GM10248 (cell line): Measurements from ENCODE around the gene SLC38A1.

Experiments
- CTCF ChIA-PET: fragments of 300-600 bp; sonication (Branson Sonifier 250); formaldehyde crosslinking; extraction: SDS; loops from one replicate; lab custom pipeline; 2021; ENCODE audit warnings: antibody characterized with exemption; lab: Yijun Ruan, JAX
- POLR2A ChIA-PET: fragments of 350-650 bp; sonication (Branson Sonifier 250); formaldehyde crosslinking; extraction: SDS; loops from one replicate; lab custom pipeline; 2020; ENCODE audit warnings: antibody characterized with exemption; lab: Yijun Ruan, JAX
- DNase-seq: peaks from one replicate; pipeline ENCODE4 v3.0.0; 2012; ENCODE audit errors: extremely low spot score
- CTCF ChIP-seq: IDR thresholded peaks from 2 replicates; pipeline ENCODE4 v1.5.1; 2012; ENCODE audit warnings: mild to moderate bottlenecking, low read depth; ENCODE audit errors: extremely low read depth, missing control alignments, control extremely low read depth

SLC38A1 gene

GRCh38 chr12:46266382-46266791 lies 2.5 kb downstream of the SLC38A1 start:
- DNase-seq, result no peak
- TF ChIP-seq CTCF, result no peak
- CTCF ChIA-PET, result interaction anchor here (1.6 to 1.7 kb wide), 2 partner anchors 12 to 86 kb away, joined by 3 to 4 read pairs; no protein-coding TSS in a partner anchor

GRCh38 chr12:46265734-46266133 lies 3.1 kb downstream of the SLC38A1 start:
- ChIA-PET CTCF (interaction anchor here (1.6 to 1.7 kb wide), 2 partner anchors 12 to 86 kb away, joined by 3 to 4 read pairs; no protein-coding TSS in a partner anchor), POLR2A (no interaction called here)
- DNase-seq, result peak; percentile 31
- TF ChIP-seq CTCF, result no peak

More at GRCh38 chr12:46266382-46266791, 2.5 kb downstream of the SLC38A1 start:
- POLR2A ChIA-PET, result no interaction called here

- TF ChIP-seq CTCF, result no peak
- no peak for DNase-seq
- ChIA-PET CTCF (no interaction called here), POLR2A (no interaction called here)
Measured at GRCh38 chr12:46265102-46265501, 3.7 kb downstream of the SLC38A1 start.

GRCh38 chr12:46264057-46264456 lies 4.8 kb downstream of the SLC38A1 start:
- ChIA-PET POLR2A (interaction anchor here (0.6 to 1.0 kb wide), 2 partner anchors 102 to 274 kb away, joined by 3 read pairs; no protein-coding TSS in a partner anchor), CTCF (interaction anchor here (1.0 to 1.8 kb wide), 3 partner anchors 14 to 27 kb away, joined by 3 to 4 read pairs (median 4); no protein-coding TSS in a partner anchor)
- no peak for DNase-seq
- TF ChIP-seq CTCF, result no peak

GRCh38 chr12:46263140-46264016 lies 5.5 kb downstream of the SLC38A1 start:
- POLR2A ChIA-PET, result interaction anchor here (0.6 to 1.0 kb wide), 2 partner anchors 102 to 273 kb away, joined by 3 read pairs; no protein-coding TSS in a partner anchor
- CTCF ChIA-PET, result interaction anchor here (0.8 to 1.8 kb wide), 4 partner anchors 14 to 138 kb away, joined by 3 to 4 read pairs (median 4); no protein-coding TSS in a partner anchor
- TF ChIP-seq CTCF, result no peak
- DNase-seq, result no peak

GRCh38 chr12:46261646-46262045 lies 7.2 kb downstream of the SLC38A1 start:
- DNase-seq, result no peak
- ChIA-PET CTCF (no interaction called here), POLR2A (no interaction called here)
- no peak for TF ChIP-seq CTCF
